IMR-90 (cell line): ENCODE results near the gene NMNAT3. TPM values are rescaled to one million over a fixed set of nuclear protein-coding genes. Genes with fewer than 3 reads are reported as not detected.

Source experiments
- ATAC-seq: fragments of 200-7000 bp; cut with Tn5 transposase; 2 replicates; pipeline ENCODE4 v1.9.1; 2020; ENCODE audit warnings: low read depth, mild to moderate bottlenecking, moderate library complexity
- BruUV-seq: library from RNA; stranded (reverse); fragments of 400-500 nt; replicated peaks from 2 replicates; lab custom pipeline; 2021; lab: Mats Ljungman, UMichigan
- CTCF ChIA-PET: fragments of 300-600 bp; formaldehyde crosslinking; extraction: SDS; loops from one replicate; lab custom pipeline; 2021; ENCODE audit warnings: antibody characterized with exemption; lab: Yijun Ruan, JAX
- POLR2A ChIA-PET: fragments of 300-600 bp; sonication (Branson Sonifier 250); formaldehyde crosslinking; loops from one replicate; lab custom pipeline; 2022; ENCODE audit warnings: antibody characterized with exemption; ENCODE audit not compliant: unreplicated experiment; lab: Charles Lee
- DNase-seq: peaks from one replicate; pipeline ENCODE4 v3.0.0; 2013
- H2AFZ ChIP-seq: replicated peaks from 2 replicates; pipeline ENCODE3; 2013; ENCODE audit warnings: low read length, mild to moderate bottlenecking; ENCODE audit not compliant: poor library complexity
- H2AK5ac ChIP-seq: 2 replicates; pipeline ENCODE4 v1.6.1; 2013; ENCODE audit warnings: low read depth, low read length, inconsistent platforms
- H2AK9ac ChIP-seq: replicated peaks from 2 replicates; pipeline ENCODE3; 2013; ENCODE audit warnings: mild to moderate bottlenecking, low read depth, low read length, moderate library complexity; ENCODE audit not compliant: poor library complexity
- H2BK120ac ChIP-seq: 2 replicates; pipeline ENCODE4 v1.6.1; 2013; ENCODE audit warnings: low read depth, low read length, inconsistent platforms
- H2BK15ac ChIP-seq: 3 replicates; pipeline ENCODE4 v1.6.1; 2013; ENCODE audit warnings: low read depth, low read length, inconsistent platforms
- H2BK20ac ChIP-seq: 2 replicates; pipeline ENCODE4 v1.6.1; 2013; ENCODE audit warnings: low read depth, mild to moderate bottlenecking, inconsistent platforms, low read length, moderate library complexity
- H2BK5ac ChIP-seq: 2 replicates; pipeline ENCODE4 v1.6.1; 2013; ENCODE audit warnings: mild to moderate bottlenecking, low read depth, low read length, inconsistent platforms; ENCODE audit not compliant: poor library complexity, severe bottlenecking
- H3K14ac ChIP-seq: replicated peaks from 2 replicates; pipeline ENCODE4 v1.6.1; 2013; ENCODE audit warnings: low read depth, low read length, inconsistent platforms
- H3K18ac ChIP-seq: 2 replicates; pipeline ENCODE4 v1.6.1; 2013; ENCODE audit warnings: low read depth, low read length, control low read depth
- H3K23ac ChIP-seq: 2 replicates; pipeline ENCODE4 v1.6.1; 2013; ENCODE audit warnings: low read depth, low read length, inconsistent platforms
- H3K27ac ChIP-seq: 2 replicates; pipeline ENCODE4 v1.5.1; 2013; ENCODE audit warnings: mild to moderate bottlenecking, control low read depth, low read length; ENCODE audit not compliant: insufficient read depth
- H3K27me3 ChIP-seq: 2 replicates; pipeline ENCODE4 v1.6.1; 2013; ENCODE audit warnings: low read length; ENCODE audit not compliant: control insufficient read depth, insufficient read depth
- H3K36me3 ChIP-seq: 2 replicates; pipeline ENCODE4 v1.6.1; 2013; ENCODE audit warnings: low read length, mixed read lengths; ENCODE audit not compliant: control insufficient read depth, insufficient read depth
- H3K4ac ChIP-seq: 2 replicates; pipeline ENCODE4 v1.6.1; 2013; ENCODE audit warnings: low read depth, low read length, inconsistent platforms
- H3K4me1 ChIP-seq: 2 replicates; pipeline ENCODE4 v1.6.1; 2013; ENCODE audit warnings: low read length, mixed read lengths; ENCODE audit not compliant: control insufficient read depth, insufficient read depth
- H3K4me2 ChIP-seq: 2 replicates; pipeline ENCODE4 v1.6.1; 2013; ENCODE audit warnings: low read depth, mild to moderate bottlenecking, control low read depth, low read length, moderate library complexity
- H3K4me3 ChIP-seq: 2 replicates; pipeline ENCODE4 v1.5.1; 2013; ENCODE audit warnings: low read depth, mild to moderate bottlenecking, control low read depth, low read length, moderate library complexity; ENCODE audit not compliant: insufficient read depth
- H3K56ac ChIP-seq: 2 replicates; pipeline ENCODE4 v1.6.1; 2013; ENCODE audit warnings: low read length, inconsistent platforms; ENCODE audit not compliant: insufficient read depth; ENCODE audit errors: extremely low read depth
- H3K79me1 ChIP-seq, 2 experiments: 2 replicates each; pipeline ENCODE4 v1.6.1; 2013; ENCODE audit warnings: low read length in 2 of 2, inconsistent platforms in 1 of 2, low read depth in 1 of 2
- H3K9ac ChIP-seq: 2 replicates; pipeline ENCODE4 v1.6.1; 2013; ENCODE audit warnings: low read depth, low read length, control low read depth
- H3K9me1 ChIP-seq: 2 replicates; pipeline ENCODE4 v1.6.1; 2013; ENCODE audit warnings: low read length, inconsistent platforms; ENCODE audit not compliant: insufficient read depth
- H3K9me3 ChIP-seq: 2 replicates; pipeline ENCODE4 v1.6.1; 2013; ENCODE audit warnings: low read length; ENCODE audit not compliant: control insufficient read depth, insufficient read depth
- H4K20me1 ChIP-seq: 2 replicates; pipeline ENCODE4 v1.6.1; 2013; ENCODE audit warnings: low read length, inconsistent platforms; ENCODE audit not compliant: insufficient read depth
- H4K5ac ChIP-seq: 2 replicates; pipeline ENCODE4 v1.6.1; 2013; ENCODE audit warnings: mild to moderate bottlenecking, low read depth, low read length, control low read depth
- H4K8ac ChIP-seq, 2 experiments: 2 replicates each; pipeline ENCODE4 v1.6.1; 2013; ENCODE audit warnings: low read depth in 2 of 2, low read length in 2 of 2, control low read depth in 1 of 2, inconsistent platforms in 1 of 2
- H4K91ac ChIP-seq: 2 replicates; pipeline ENCODE4 v1.6.1; 2013; ENCODE audit warnings: low read depth, low read length, inconsistent platforms; ENCODE audit not compliant: insufficient read depth
- BHLHE40 ChIP-seq: fragments of 150-350 bp; IDR thresholded peaks from 2 replicates; pipeline ENCODE4 v1.6.1; 2016; ENCODE audit warnings: mild to moderate bottlenecking, low read depth, low read length
- MAZ ChIP-seq: IDR thresholded peaks from 2 replicates; pipeline ENCODE4 v1.6.1; 2012; ENCODE audit warnings: low read depth, mild to moderate bottlenecking, low read length, improper control_type of control experiment, moderate library complexity, borderline replicate concordance
- WGBS, 2 experiments: methylation state at CpG; one replicate each; pipeline versions ENCODE4 v1.1.5 to v1.1.7; 2013; ENCODE audit warnings: missing lambda C conversion rate in 2 of 2; ENCODE audit not compliant: insufficient read length in 1 of 2; ENCODE audit errors: extremely low coverage in 2 of 2; 5-methylcytosine and 5-hydroxymethylcytosine counted together
- dilution Hi-C: fragments of 300-500 bp; cut with HindIII; formaldehyde crosslinking; loops from one replicate; pipeline ENCODE4 v1.14.3; 2018; ENCODE audit warnings: low sequenced_read_pairs; ENCODE audit not compliant: unreplicated experiment
- in situ Hi-C: fragments of 300-500 bp; cut with MboI; formaldehyde crosslinking; loops from 3 replicates; pipeline ENCODE4 v1.14.3; 2019; ENCODE audit warnings: low sequenced_read_pairs, inconsistent platforms, mixed read lengths
- intact Hi-C: fragments of 100-400 bp; cut with micrococcal nuclease; formaldehyde crosslinking; loops from 2 replicates; pipeline ENCODE4 v1.10.0; 2022
- polyA plus RNA-seq, 3 experiments: library from polyadenylated mRNA; depleted of rRNA; stranded (reverse); fragments of >200 nt; gene quantifications; 2 replicates each; pipeline ENCODE4 v1.2.3, GENCODE V29; 2012; ENCODE audit warnings: low replicate concordance in 1 of 3
- total RNA-seq: library from RNA; depleted of rRNA; stranded (reverse); fragments of >200 nt; gene quantifications from 2 replicates; pipeline ENCODE4 v1.2.3, GENCODE V29; 2012

NMNAT3 gene
- total and polyA plus RNA-seq, 2 of the 4 experiments (the other 2 are of a cell fraction), result 0.12 to 0.36 TPM

GRCh38 chr3:139608924-139609323 is 68.8 kb downstream of the NMNAT3 start:
- ATAC-seq (no peak), DNase-seq (no peak)
- Histone ChIP-seq H3K56ac (no peak overlapping the region), H3K9me1 (no peaks in the 10 kb centered on the region), H3K4ac (no peak overlapping the region), H2AK9ac (no peak overlapping the region), H2BK15ac (no peak overlapping the region), H2BK20ac (no peak overlapping the region), H3K79me1 (no peaks in the 10 kb centered on the region), H4K5ac (no peak overlapping the region), H3K36me3 (no peaks in the 10 kb centered on the region), H3K18ac (no peak overlapping the region), H3K14ac (no peak overlapping the region), H3K23ac (no peak overlapping the region), H2BK5ac (no peak overlapping the region), H3K9ac (no peak overlapping the region), H3K4me2 (no peak overlapping the region), H3K4me1 (no peaks in the 10 kb centered on the region), H3K27me3 (no peaks in the 10 kb centered on the region), H3K9me3 (no peaks in the 10 kb centered on the region), H2AFZ (no peak overlapping the region), H4K20me1 (no peaks in the 10 kb centered on the region), H3K27ac (no peak overlapping the region), H4K8ac (no peak overlapping the region), H2AK5ac (no peak overlapping the region), H2BK120ac (no peak overlapping the region), H4K91ac (no peak overlapping the region), H3K4me3 (no peak overlapping the region)
- dilution Hi-C loops (no loop called here), in situ Hi-C loops (no loop called here), intact Hi-C loops (no loop called here)
- CTCF ChIA-PET, result no interaction called here
- 0% methylated on average over 1 of the region's 3 CpGs; no CpG with 5 or more reads in 1 of the 2 experiments for WGBS, 2 experiments
- POLR2A ChIA-PET, result no interaction called here
- BruUV-seq, result no TSS peak
- TF ChIP-seq MAZ (no peak), BHLHE40 (no peak)
